Loucy (cell line): ENCODE results near the gene HEXIM1.

Experiments
- H2AFZ ChIP-seq: fragments of 200-600 bp; sonication (generic); 2 replicates; pipeline ENCODE4 v1.6.0; 2016; ENCODE audit warnings: antibody characterized with exemption, mild to moderate bottlenecking, low read length, moderate library complexity
- H3F3A ChIP-seq: fragments of 200-600 bp; 2 replicates; pipeline ENCODE4 v1.6.0; 2016; ENCODE audit warnings: antibody characterized with exemption, low read depth, mild to moderate bottlenecking
- H3K27me3 ChIP-seq: fragments of 200-600 bp; sonication (generic); 2 replicates; pipeline ENCODE4 v1.6.1; 2014; ENCODE audit warnings: low read length, mild to moderate bottlenecking; ENCODE audit not compliant: insufficient read depth, poor library complexity, severe bottlenecking
- H3K36me3 ChIP-seq: fragments of 200-600 bp; sonication (generic); 2 replicates; pipeline ENCODE4 v1.6.1; 2016; ENCODE audit warnings: low read length; ENCODE audit not compliant: insufficient read depth
- H3K4me1 ChIP-seq: fragments of 200-600 bp; sonication (generic); 2 replicates; pipeline ENCODE4 v1.5.1; 2014; ENCODE audit warnings: low read length, mild to moderate bottlenecking; ENCODE audit not compliant: insufficient read depth, poor library complexity, severe bottlenecking
- H3K4me2 ChIP-seq: fragments of 200-600 bp; sonication (generic); 2 replicates; pipeline ENCODE4 v1.6.0; 2014; ENCODE audit warnings: antibody characterized with exemption, low read length, low read depth, mild to moderate bottlenecking; ENCODE audit not compliant: poor library complexity, severe bottlenecking
- H3K4me3 ChIP-seq: fragments of 200-600 bp; sonication (generic); 2 replicates; pipeline ENCODE4 v1.5.1; 2014; ENCODE audit warnings: low read length, mild to moderate bottlenecking, mixed read lengths; ENCODE audit not compliant: poor library complexity, severe bottlenecking
- H3K79me2 ChIP-seq: fragments of 200-600 bp; sonication (generic); 2 replicates; pipeline ENCODE4 v1.6.1; 2014; ENCODE audit warnings: low read length; ENCODE audit not compliant: insufficient read depth
- H3K9ac ChIP-seq: fragments of 200-600 bp; sonication (generic); 2 replicates; pipeline ENCODE4 v1.6.0; 2014; ENCODE audit warnings: mild to moderate bottlenecking, low read depth, low read length, moderate library complexity; ENCODE audit not compliant: poor library complexity, severe bottlenecking
- H3K9me2 ChIP-seq: fragments of 200-600 bp; sonication (generic); replicated peaks from 2 replicates; pipeline ENCODE4 v1.6.1; 2016; ENCODE audit warnings: low read depth, low read length, mixed read lengths
- H3K9me3 ChIP-seq: fragments of 200-600 bp; sonication (generic); 2 replicates; pipeline ENCODE4 v1.6.1; 2014; ENCODE audit warnings: mild to moderate bottlenecking, antibody characterized with exemption, low read length, low read depth; ENCODE audit not compliant: insufficient read depth
- H4K20me1 ChIP-seq: fragments of 200-600 bp; sonication (generic); 2 replicates; pipeline ENCODE4 v1.6.0; 2014; ENCODE audit warnings: antibody characterized with exemption, low read length, mild to moderate bottlenecking; ENCODE audit not compliant: insufficient read depth, poor library complexity, severe bottlenecking
- EZH2phosphoT487 ChIP-seq: fragments of 200-600 bp; IDR thresholded peaks from 2 replicates; pipeline ENCODE4 v1.6.1; 2018; ENCODE audit warnings: antibody characterized with exemption, mild to moderate bottlenecking, moderate library complexity, borderline replicate concordance
- TF ChIP-seq, protein P1 (sequence below): fragments of 200-600 bp; sonication (generic); conservative IDR thresholded peaks from 2 replicates; pipeline ENCODE4 v1.5.1; 2014; ENCODE audit warnings: mild to moderate bottlenecking, antibody characterized with exemption, low read length

Gene HEXIM1

DNA sequence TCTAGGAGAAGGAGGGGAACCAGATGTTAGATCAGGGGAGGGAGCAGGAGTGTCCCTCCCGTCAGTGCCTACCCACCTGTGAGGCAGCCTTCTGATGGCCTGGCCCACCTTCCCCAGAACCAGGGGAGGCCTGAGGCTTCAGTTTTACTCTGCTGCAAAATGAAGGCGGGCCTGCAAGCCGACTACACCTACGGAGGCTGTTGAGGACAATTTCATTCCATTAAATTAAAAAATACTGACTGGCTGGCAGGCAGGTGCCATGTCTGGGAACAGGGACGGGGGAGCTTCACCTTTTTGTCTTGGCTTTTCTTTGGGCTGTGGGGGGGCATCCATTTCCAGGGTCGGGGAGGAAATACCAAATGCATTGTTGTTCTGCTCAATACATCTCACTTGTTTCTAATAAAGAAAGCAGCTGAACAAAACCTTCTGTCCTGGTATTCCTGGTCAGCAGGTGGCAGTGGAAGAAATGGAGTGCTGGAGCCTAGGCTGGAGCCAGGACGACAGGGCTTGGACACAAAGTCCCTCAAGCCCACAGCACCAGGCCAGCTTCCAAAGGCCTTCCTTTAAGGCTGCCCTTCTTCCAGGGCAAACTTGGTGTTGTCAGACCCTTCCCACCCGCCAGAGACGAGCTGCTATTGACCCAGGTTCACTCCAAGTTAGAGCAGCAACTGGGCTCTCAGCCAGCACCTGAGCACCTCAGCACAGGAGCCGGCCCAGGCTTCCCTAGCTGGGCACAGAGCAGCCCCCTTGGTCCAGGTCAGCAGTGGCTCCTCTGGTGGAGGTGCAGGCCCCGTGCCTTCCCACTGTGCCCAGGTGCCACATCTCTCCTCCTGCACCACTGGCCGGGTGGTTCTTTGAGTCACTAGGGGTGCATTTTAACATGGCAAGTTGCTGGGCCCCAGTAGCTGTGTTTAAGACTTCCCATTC lies 39.4 kb upstream of the HEXIM1 start:
- no peaks in the 10 kb centered on the region for H3K4me1 ChIP-seq
- no peaks in the 10 kb centered on the region for H4K20me1 ChIP-seq
- TF ChIP-seq EZH2phosphoT487, result no peak
- TF ChIP-seq, protein P1, sequence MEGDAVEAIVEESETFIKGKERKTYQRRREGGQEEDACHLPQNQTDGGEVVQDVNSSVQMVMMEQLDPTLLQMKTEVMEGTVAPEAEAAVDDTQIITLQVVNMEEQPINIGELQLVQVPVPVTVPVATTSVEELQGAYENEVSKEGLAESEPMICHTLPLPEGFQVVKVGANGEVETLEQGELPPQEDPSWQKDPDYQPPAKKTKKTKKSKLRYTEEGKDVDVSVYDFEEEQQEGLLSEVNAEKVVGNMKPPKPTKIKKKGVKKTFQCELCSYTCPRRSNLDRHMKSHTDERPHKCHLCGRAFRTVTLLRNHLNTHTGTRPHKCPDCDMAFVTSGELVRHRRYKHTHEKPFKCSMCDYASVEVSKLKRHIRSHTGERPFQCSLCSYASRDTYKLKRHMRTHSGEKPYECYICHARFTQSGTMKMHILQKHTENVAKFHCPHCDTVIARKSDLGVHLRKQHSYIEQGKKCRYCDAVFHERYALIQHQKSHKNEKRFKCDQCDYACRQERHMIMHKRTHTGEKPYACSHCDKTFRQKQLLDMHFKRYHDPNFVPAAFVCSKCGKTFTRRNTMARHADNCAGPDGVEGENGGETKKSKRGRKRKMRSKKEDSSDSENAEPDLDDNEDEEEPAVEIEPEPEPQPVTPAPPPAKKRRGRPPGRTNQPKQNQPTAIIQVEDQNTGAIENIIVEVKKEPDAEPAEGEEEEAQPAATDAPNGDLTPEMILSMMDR, result no peak
- no peaks in the 10 kb centered on the region for H3K9me2 ChIP-seq
- H3F3A ChIP-seq, result no peaks in the 10 kb centered on the region
- peaks cover 42% of the 10 kb centered on the region; the same call in 1 of the 2 replicates for H3K36me3 ChIP-seq
- no peak overlapping the region for H3K4me2 ChIP-seq
- H3K79me2 ChIP-seq, result no peaks in the 10 kb centered on the region
- H3K4me3 ChIP-seq, result no peak overlapping the region
- no peaks in the 10 kb centered on the region for H3K27me3 ChIP-seq
- H2AFZ ChIP-seq, result no peak overlapping the region
- H3K9ac ChIP-seq, result no peak overlapping the region
- no peaks in the 10 kb centered on the region for H3K9me3 ChIP-seq

DNA sequence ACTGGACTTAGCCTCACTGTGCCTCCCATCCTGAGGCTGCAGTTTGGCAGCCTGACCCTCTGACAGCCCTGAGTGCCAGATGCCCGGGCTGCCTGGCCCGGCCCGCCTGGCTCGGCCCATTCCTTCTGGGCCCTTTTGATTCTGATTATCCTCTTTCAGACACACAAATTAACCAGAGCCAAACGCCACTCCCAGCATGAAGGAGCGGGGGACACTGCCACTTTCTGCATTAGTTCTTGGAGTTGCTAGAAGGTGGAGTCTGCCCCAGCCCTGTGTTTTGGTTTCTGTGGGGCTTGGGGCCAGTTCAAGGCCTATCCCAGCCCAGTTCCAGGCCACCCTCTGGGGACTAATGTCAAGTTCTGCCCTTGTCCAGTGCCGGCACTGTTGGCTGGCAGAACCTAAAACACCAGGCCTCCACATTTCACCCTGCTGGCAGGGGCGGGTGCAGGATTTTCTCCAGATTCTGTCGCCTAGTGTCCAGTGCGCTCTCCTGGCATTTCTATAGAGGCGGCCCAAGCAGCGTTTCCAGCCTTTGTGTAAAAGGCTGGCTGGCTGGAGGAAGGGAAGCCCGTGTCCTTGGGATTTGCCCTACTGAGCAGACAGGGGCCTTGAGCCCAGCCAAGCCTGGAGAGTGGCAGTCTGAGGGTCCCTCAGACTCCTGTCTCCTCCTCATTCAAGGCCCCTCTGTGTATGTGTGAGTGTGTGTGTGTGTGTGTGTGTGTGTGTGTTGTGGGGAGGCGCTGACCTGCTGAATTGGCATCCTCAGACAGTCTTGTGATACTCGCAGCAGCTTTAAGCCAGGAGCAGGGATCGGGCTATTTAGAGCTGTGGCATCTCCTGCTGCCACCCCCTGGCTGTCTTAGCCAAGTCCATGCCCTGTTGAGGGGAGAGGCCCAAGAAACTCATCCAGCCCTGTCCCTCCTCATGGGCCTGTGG lies 37.3 kb upstream of the HEXIM1 start:
- H3K4me3 ChIP-seq, result no peak overlapping the region
- TF ChIP-seq EZH2phosphoT487, result no peak
- TF ChIP-seq, protein P1, result no peak
- no peak overlapping the region for H3K4me2 ChIP-seq
- no peak overlapping the region for H3K9ac ChIP-seq
- no peaks in the 10 kb centered on the region for H3K27me3 ChIP-seq
- H3F3A ChIP-seq, result no peaks in the 10 kb centered on the region
- peaks cover 21% of the 10 kb centered on the region; the same call in 1 of the 2 replicates for H3K36me3 ChIP-seq
- no peaks in the 10 kb centered on the region for H3K9me3 ChIP-seq
- no peaks in the 10 kb centered on the region for H3K9me2 ChIP-seq
- H2AFZ ChIP-seq, result no peak overlapping the region
- no peaks in the 10 kb centered on the region for H4K20me1 ChIP-seq
- no peaks in the 10 kb centered on the region for H3K79me2 ChIP-seq
- no peaks in the 10 kb centered on the region for H3K4me1 ChIP-seq

GRCh38 chr17:45111850-45112249 lies 36.4 kb upstream of the HEXIM1 start:
- H3K9me2 ChIP-seq, result no peaks in the 10 kb centered on the region
- H3K4me3 ChIP-seq, result no peak overlapping the region
- no peaks in the 10 kb centered on the region for H3K79me2 ChIP-seq
- H3K9me3 ChIP-seq, result no peaks in the 10 kb centered on the region
- H2AFZ ChIP-seq, result no peak overlapping the region
- no peak overlapping the region for H3K4me2 ChIP-seq
- peaks cover 12% of the 10 kb centered on the region; the same call in 1 of the 2 replicates for H3K36me3 ChIP-seq
- no peaks in the 10 kb centered on the region for H3K4me1 ChIP-seq
- H3K9ac ChIP-seq, result no peak overlapping the region
- no peaks in the 10 kb centered on the region for H3K27me3 ChIP-seq
- no peaks in the 10 kb centered on the region for H4K20me1 ChIP-seq
- TF ChIP-seq, protein P1, result no peak
- no peak for TF ChIP-seq EZH2phosphoT487
- no peaks in the 10 kb centered on the region for H3F3A ChIP-seq
